ENCODE results near the gene SOWAHB. TPM values are rescaled to one million over a fixed set of nuclear protein-coding genes. Genes with fewer than 3 reads are reported as not detected.

Gene SOWAHB, protein sequence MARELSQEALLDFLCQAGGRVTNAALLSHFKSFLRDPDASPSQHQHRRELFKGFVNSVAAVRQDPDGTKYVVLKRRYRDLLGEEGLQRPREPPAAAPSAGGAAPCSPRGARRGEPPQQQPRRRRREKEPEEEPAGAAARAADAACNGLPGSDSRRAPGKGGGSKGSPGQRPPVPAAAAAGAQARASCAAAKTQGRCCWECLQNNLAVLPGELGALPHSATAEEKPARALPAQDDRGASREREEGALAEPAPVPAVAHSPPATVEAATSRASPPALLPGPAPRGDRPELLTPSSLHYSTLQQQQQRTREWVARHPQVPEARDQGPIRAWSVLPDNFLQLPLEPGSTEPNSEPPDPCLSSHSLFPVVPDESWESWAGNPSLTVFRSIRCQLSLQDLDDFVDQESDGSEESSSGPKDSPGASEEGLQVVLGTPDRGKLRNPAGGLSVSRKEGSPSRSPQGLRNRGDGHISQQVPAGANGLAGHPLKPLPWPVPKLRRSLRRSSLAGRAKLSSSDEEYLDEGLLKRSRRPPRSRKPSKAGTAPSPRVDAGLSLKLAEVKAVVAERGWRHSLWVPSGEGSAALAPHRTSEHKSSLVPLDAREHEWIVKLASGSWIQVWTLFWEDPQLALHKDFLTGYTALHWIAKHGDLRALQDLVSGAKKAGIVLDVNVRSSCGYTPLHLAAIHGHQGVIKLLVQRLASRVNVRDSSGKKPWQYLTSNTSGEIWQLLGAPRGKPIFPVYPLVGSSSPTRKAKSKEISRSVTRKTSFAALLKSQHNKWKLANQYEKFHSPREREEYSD
- total RNA-seq: under 1 TPM in 1 of 5 donors, not detected in 4; 0.09 TPM
- not detected for total RNA-seq (2013)
- total RNA-seq: 0 to 0.38 (median 0.11) reads per million in 29 experiments

DNA sequence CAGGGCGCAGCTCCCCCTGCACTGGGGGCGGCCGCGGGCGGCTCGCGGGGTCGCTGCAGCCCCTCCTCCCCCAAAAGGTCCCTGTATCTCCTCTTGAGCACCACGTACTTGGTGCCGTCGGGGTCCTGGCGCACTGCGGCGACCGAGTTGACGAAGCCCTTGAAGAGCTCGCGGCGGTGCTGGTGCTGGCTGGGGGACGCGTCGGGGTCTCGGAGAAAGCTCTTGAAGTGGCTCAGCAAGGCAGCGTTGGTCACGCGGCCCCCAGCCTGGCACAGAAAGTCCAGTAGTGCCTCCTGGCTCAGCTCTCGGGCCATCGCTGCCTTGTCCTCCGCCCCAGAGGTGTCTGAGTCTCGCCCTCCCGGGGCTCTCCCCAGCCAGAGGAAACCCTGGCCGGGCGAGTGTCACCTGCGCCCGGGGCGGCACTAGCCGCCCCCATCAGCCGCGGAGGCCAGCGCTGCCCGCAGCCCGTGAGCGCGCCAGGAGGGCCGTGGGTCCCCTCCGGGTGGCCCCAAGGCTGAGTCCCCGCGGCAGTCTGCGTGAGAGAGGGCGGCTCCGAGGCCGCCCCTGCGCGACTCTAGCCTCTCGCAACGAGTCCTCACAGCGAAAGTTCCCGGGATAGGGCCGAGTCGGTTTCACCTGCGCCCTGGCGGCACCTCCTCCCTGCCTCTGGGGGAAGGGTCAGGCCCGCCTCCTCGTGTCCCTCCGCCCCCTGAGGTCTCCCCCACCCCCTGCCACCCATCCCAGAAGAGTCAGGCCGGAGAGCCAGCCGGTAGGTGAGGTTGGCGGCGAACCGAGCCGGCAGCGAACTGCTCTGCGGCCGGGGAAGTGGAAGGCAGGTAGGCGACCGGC, at the start of gene SOWAHB:
Gene SOWAHB, minus strand, starts transcription at position 609 of the 849 bp plus-strand sequence. Its CDS starts 295 bp downstream, at position 314.
- ATAC-seq (replicated peaks in 1 of 4): peak; percentile 65 to 80 (median 68)
- Histone ChIP-seq H3K9me3 (no peaks in the 10 kb centered on the region), H3K27me3 (replicated peaks in 1 of 2; ENCODE audit: control insufficient read depth in 2 of 2, extremely low read depth in 1 of 2, insufficient read depth in 2 of 2, low read length in 1 of 2) (peaks cover 22 to 43% of the 10 kb centered on the region in 2 experiments), H3K4me1 (ENCODE audit: control insufficient read depth in 1 of 2, extremely low read depth in 1 of 2, insufficient read depth in 2 of 2, low read length in 2 of 2) (peaks cover 0 to 16% of the 10 kb centered on the region in 2 experiments), H3K36me3 (ENCODE audit: control insufficient read depth in 2 of 2, extremely low read depth in 1 of 2, insufficient read depth in 1 of 2, low read length in 1 of 2) (no peaks in the 10 kb centered on the region), H3K4me3 (ENCODE audit: control insufficient read depth in 1 of 2, extremely low read depth in 1 of 2, low read length in 1 of 2) (peak within 1 kb of the TSS; percentile 52 to 82), H3K27ac (ENCODE audit: low read length) (no peak within 1 kb of the TSS)
- Mint-ChIP-seq H3K27me3 (peaks cover 27 to 37% of the 10 kb centered on the region in 2 donors), H3K4me1 (peaks cover 9 to 12% (median 11%) of the 10 kb centered on the region in 3 donors), H3K27ac (no peak within 1 kb of the TSS), H3K36me3 (no peaks in the 10 kb centered on the region), H3K4me3 (peak within 1 kb of the TSS; percentile 57 to 69 (median 68)), H3K9me3 (no peaks in the 10 kb centered on the region)
- DNase-seq: peak in 28 of 35 experiments; percentile 2 to 44 (median 12)
- POLR2A ChIA-PET: interaction anchor here in 1 of 2 donors (1.4 kb wide), 1 partner anchor 8 kb away, joined by 3 read pairs; no protein-coding TSS in a partner anchor
- CTCF ChIA-PET: interaction anchor here (0.7 to 0.9 kb wide), 2 partner anchors 97 to 147 kb away, joined by 3 to 4 read pairs; no protein-coding TSS in a partner anchor
- 2% methylated on average over 70 of the region's 76 CpGs for WGBS (ENCODE audit: insufficient coverage)

DNA sequence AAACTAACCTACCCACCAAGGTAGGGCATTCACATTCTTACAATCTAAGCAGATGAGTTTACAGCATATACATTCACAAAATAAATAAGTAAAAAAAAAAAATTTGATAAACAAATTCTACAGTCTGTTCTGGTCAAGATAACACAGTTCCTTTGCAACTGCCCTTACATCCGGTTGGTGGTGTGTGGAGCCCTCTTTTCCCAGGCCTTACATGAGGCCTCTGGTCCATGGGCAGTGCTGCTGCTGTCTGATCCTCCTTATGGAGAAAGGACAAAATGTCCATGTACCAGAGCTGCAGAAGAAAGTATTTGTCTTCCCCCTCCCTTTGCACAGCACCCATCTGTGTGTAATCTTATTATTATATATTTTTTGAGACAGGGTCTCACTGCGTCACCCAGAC, 49.4 kb upstream of the SOWAHB start:
- Mint-ChIP-seq H3K4me1 (peaks cover 14 to 23% (median 18%) of the 10 kb centered on the region in 3 donors), H3K9me3 (no peaks in the 10 kb centered on the region), H3K27ac (no peak overlapping the region), H3K36me3 (no peaks in the 10 kb centered on the region), H3K4me3 (peak overlapping the region in 1 of 3 donors; percentile 9), H3K27me3 (peaks cover 0 to 1% of the 10 kb centered on the region in 2 donors)
- ChIA-PET CTCF (interaction anchor here in 1 of 2 donors (0.6 kb wide), 1 partner anchor 35 kb away, joined by 3 read pairs; no protein-coding TSS in a partner anchor), POLR2A (interaction anchor here (0.6 to 0.8 kb wide), 3 partner anchors 42 to 343 kb away, joined by 3 to 6 read pairs (median 4); no protein-coding TSS in a partner anchor)
- 88% methylated on average over 1 of the region's 2 CpGs for WGBS (ENCODE audit: insufficient coverage)
- H3K27ac ChIP-seq (ENCODE audit: low read length): no peak overlapping the region
- ATAC-seq (replicated peaks in 1 of 4): no peak
- peaks cover 5 to 25% of the 10 kb centered on the region in 2 experiments for H3K4me1 ChIP-seq (ENCODE audit: control insufficient read depth in 1 of 2, extremely low read depth in 1 of 2, insufficient read depth in 2 of 2, low read length in 2 of 2)
- H3K9me3 ChIP-seq: no peaks in the 10 kb centered on the region
- no peak for DNase-seq
- H3K36me3 ChIP-seq (ENCODE audit: control insufficient read depth in 2 of 2, extremely low read depth in 1 of 2, insufficient read depth in 1 of 2, low read length in 1 of 2): no peaks in the 10 kb centered on the region
- peaks cover 0 to 2% of the 10 kb centered on the region in 2 experiments for H3K27me3 ChIP-seq (replicated peaks in 1 of 2; ENCODE audit: control insufficient read depth in 2 of 2, extremely low read depth in 1 of 2, insufficient read depth in 2 of 2, low read length in 1 of 2)
- H3K4me3 ChIP-seq (ENCODE audit: control insufficient read depth in 1 of 2, extremely low read depth in 1 of 2, low read length in 1 of 2): no peak overlapping the region

DNA sequence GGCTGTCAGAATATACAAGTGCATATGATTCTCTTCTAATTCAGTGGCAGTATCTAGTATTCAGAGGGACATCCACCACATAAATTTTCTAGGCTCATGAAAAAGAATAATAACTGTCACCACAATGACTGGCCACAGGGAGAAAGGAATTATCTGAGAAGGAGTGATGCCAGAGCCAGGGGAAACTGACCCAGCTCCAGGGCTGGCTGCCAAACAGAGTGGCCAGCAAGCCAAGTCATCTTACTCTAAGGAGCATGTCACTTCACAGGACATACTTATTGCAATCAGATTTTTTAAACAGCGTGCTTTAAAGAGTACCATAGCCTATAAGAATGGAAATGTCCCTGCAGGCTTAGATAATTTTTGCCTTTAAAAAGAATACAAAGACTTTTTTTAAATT, 45.8 kb upstream of the SOWAHB start:
- no CpG with 5 or more reads among the region's 1 CpG for WGBS (ENCODE audit: insufficient coverage)
- no peaks in the 10 kb centered on the region for H3K36me3 ChIP-seq (ENCODE audit: control insufficient read depth in 2 of 2, extremely low read depth in 1 of 2, insufficient read depth in 1 of 2, low read length in 1 of 2)
- H3K27me3 ChIP-seq (replicated peaks in 1 of 2; ENCODE audit: control insufficient read depth in 2 of 2, extremely low read depth in 1 of 2, insufficient read depth in 2 of 2, low read length in 1 of 2): no peaks in the 10 kb centered on the region
- ATAC-seq (replicated peaks in 1 of 4): no peak
- Mint-ChIP-seq H3K27me3 (no peaks in the 10 kb centered on the region), H3K4me3 (no peak overlapping the region), H3K4me1 (peaks cover 3 to 5% (median 3%) of the 10 kb centered on the region in 3 donors), H3K36me3 (no peaks in the 10 kb centered on the region), H3K9me3 (no peaks in the 10 kb centered on the region), H3K27ac (no peak overlapping the region)
- H3K4me1 ChIP-seq (ENCODE audit: control insufficient read depth in 1 of 2, extremely low read depth in 1 of 2, insufficient read depth in 2 of 2, low read length in 2 of 2): peaks cover under 1 to 8% of the 10 kb centered on the region in 2 experiments
- no peak overlapping the region for H3K27ac ChIP-seq (ENCODE audit: low read length)
- no peak for DNase-seq
- no peaks in the 10 kb centered on the region for H3K9me3 ChIP-seq
- ChIA-PET CTCF (no interaction called here), POLR2A (no interaction called here)
- no peak overlapping the region for H3K4me3 ChIP-seq (ENCODE audit: control insufficient read depth in 1 of 2, extremely low read depth in 1 of 2, low read length in 1 of 2)

DNA sequence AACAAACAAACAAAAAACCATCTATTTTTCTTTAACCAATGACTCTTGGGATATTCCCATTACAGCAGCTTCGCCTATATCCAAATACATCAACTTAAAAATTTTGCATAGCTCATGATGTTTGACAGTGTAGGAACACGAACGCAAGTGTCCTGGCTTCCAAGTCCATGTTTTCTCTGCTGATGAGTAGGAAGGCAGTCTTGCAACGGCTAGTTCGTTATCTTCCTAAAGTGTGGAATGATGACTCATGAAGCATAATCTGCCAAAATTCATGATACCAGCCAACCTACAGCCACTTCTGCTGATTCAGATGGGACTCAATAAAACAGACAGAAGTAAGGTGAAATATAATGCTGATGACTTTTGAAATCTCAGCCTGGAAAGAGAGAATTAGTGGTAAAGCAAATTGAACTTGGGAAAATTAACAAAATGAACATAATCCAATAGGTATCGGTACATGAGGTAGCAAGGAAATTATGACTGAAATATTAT, 45.2 kb upstream of the SOWAHB start:
- Mint-ChIP-seq H3K4me3 (no peak overlapping the region), H3K36me3 (no peaks in the 10 kb centered on the region), H3K9me3 (no peaks in the 10 kb centered on the region), H3K27me3 (no peaks in the 10 kb centered on the region), H3K27ac (no peak overlapping the region), H3K4me1 (no peaks in the 10 kb centered on the region)
- Histone ChIP-seq H3K27ac (ENCODE audit: low read length) (no peak overlapping the region), H3K4me3 (ENCODE audit: control insufficient read depth in 1 of 2, extremely low read depth in 1 of 2, low read length in 1 of 2) (no peak overlapping the region), H3K36me3 (ENCODE audit: control insufficient read depth in 2 of 2, extremely low read depth in 1 of 2, insufficient read depth in 1 of 2, low read length in 1 of 2) (no peaks in the 10 kb centered on the region), H3K4me1 (ENCODE audit: control insufficient read depth in 1 of 2, extremely low read depth in 1 of 2, insufficient read depth in 2 of 2, low read length in 2 of 2) (peaks cover 0 to 2% of the 10 kb centered on the region in 2 experiments), H3K9me3 (no peaks in the 10 kb centered on the region), H3K27me3 (replicated peaks in 1 of 2; ENCODE audit: control insufficient read depth in 2 of 2, extremely low read depth in 1 of 2, insufficient read depth in 2 of 2, low read length in 1 of 2) (no peaks in the 10 kb centered on the region)
- POLR2A ChIA-PET: no interaction called here
- WGBS (ENCODE audit: insufficient coverage): no CpG with 5 or more reads among the region's 6 CpGs
- no peak for ATAC-seq (replicated peaks in 1 of 4)
- DNase-seq: no peak
- CTCF ChIA-PET: no interaction called here

DNA sequence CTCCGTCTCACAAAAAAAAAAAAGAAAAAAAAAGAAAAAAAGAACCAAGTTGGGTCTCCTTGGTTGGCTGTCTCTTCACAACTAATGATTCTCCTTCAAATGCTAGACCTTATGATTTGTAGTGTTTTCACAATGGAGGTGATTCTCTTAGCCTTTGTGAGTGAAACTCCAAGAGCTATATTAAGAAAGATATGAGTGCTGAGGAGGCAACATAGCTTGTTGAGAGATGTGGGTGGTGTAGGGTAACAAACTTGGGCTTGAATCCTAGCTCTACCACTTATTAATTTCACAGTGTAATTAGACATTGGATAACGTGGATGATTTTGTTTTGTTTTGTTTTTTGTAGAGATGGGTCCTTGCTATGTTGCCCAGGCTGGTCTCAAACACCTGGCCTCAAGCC, 41.2 kb upstream of the SOWAHB start:
- H3K27me3 Mint-ChIP-seq: no peaks in the 10 kb centered on the region
- H3K4me1 ChIP-seq (ENCODE audit: control insufficient read depth in 1 of 2, extremely low read depth in 1 of 2, insufficient read depth in 2 of 2, low read length in 2 of 2): no peaks in the 10 kb centered on the region
- no peaks in the 10 kb centered on the region for H3K27me3 ChIP-seq (replicated peaks in 1 of 2; ENCODE audit: control insufficient read depth in 2 of 2, extremely low read depth in 1 of 2, insufficient read depth in 2 of 2, low read length in 1 of 2)
- peaks cover 0 to 4% (median 0%) of the 10 kb centered on the region in 3 donors for H3K4me1 Mint-ChIP-seq
- no peak overlapping the region for H3K27ac Mint-ChIP-seq
- ChIA-PET CTCF (interaction anchor here in 1 of 2 donors (0.7 to 0.8 kb wide), 2 partner anchors 11 to 106 kb away, joined by 3 to 6 read pairs; no protein-coding TSS in a partner anchor), POLR2A (interaction anchor here in 1 of 2 donors (0.6 to 0.7 kb wide), 2 partner anchors 13 to 19 kb away, joined by 4 to 6 read pairs; no protein-coding TSS in a partner anchor)
- no peak overlapping the region for H3K4me3 Mint-ChIP-seq
- ATAC-seq (replicated peaks in 1 of 4) (no peak), DNase-seq (no peak)
- H3K4me3 ChIP-seq (ENCODE audit: control insufficient read depth in 1 of 2, extremely low read depth in 1 of 2, low read length in 1 of 2): no peak overlapping the region
- H3K9me3 Mint-ChIP-seq: no peaks in the 10 kb centered on the region
- H3K36me3 Mint-ChIP-seq: no peaks in the 10 kb centered on the region
- H3K27ac ChIP-seq (ENCODE audit: low read length): no peak overlapping the region
- no CpG with 5 or more reads among the region's 2 CpGs for whole genome bisulfite sequencing (ENCODE audit: insufficient coverage)
- H3K36me3 ChIP-seq (ENCODE audit: control insufficient read depth in 2 of 2, extremely low read depth in 1 of 2, insufficient read depth in 1 of 2, low read length in 1 of 2): no peaks in the 10 kb centered on the region
- no peaks in the 10 kb centered on the region for H3K9me3 ChIP-seq

All from T-cell (primary cell).